SKM-1 treated with dmso at 0.1 percent for 144 hours (cell line): ENCODE results near the gene PALLD.

ENCODE experiments used
- DNase-seq: peaks from one replicate; lab custom pipeline; 2025; ENCODE audit not compliant: unreplicated experiment; lab: John Stamatoyannopoulos, UW

PALLD gene

GRCh38 chr4:168555437-168555836, 58.6 kb downstream of the PALLD start:
- DNase-seq = no peak

- no peak for DNase-seq
Measured at GRCh38 chr4:168557658-168558057, 60.8 kb downstream of the PALLD start.

- no peak for DNase-seq
Measured at GRCh38 chr4:168558599-168558998, 61.7 kb downstream of the PALLD start.

- no peak for DNase-seq
Measured at GRCh38 chr4:168560184-168561180, 63.6 kb downstream of the PALLD start.

GRCh38 chr4:168562041-168562571, 65.3 kb downstream of the PALLD start:
- no peak for DNase-seq

GRCh38 chr4:168564023-168564422, 67.2 kb downstream of the PALLD start:
- DNase-seq = no peak

GRCh38 chr4:168565130-168565529, 68.3 kb downstream of the PALLD start:
- no peak for DNase-seq

- DNase-seq = no peak
Measured at GRCh38 chr4:168566726-168567125, 69.9 kb downstream of the PALLD start.

GRCh38 chr4:168569066-168569930, 72.4 kb downstream of the PALLD start:
- no peak for DNase-seq

- no peak for DNase-seq
Measured at GRCh38 chr4:168569931-168570276, 73.1 kb downstream of the PALLD start.

GRCh38 chr4:168570466-168570865, 73.6 kb downstream of the PALLD start:
- DNase-seq = no peak

- no peak for DNase-seq
Measured at GRCh38 chr4:168572002-168572401, 75.2 kb downstream of the PALLD start.

GRCh38 chr4:168573870-168574269, 77.0 kb downstream of the PALLD start:
- DNase-seq = no peak

GRCh38 chr4:168574581-168575295, 77.9 kb downstream of the PALLD start:
- no peak for DNase-seq

GRCh38 chr4:168575473-168575872, 78.6 kb downstream of the PALLD start:
- DNase-seq = no peak

GRCh38 chr4:168577624-168578023, 80.8 kb downstream of the PALLD start:
- no peak for DNase-seq

GRCh38 chr4:168580228-168580627, 83.4 kb downstream of the PALLD start:
- DNase-seq = no peak

- no peak for DNase-seq
Measured at GRCh38 chr4:168584321-168584771, 87.5 kb downstream of the PALLD start.

- DNase-seq = no peak
Measured at GRCh38 chr4:168585168-168586091, 88.6 kb downstream of the PALLD start.

GRCh38 chr4:168586926-168587325, 90.1 kb downstream of the PALLD start:
- no peak for DNase-seq
